AG09309 (cell line): ENCODE results near the gene ANKS1A.

Experiments used
- DNase-seq: peaks from one replicate; pipeline ENCODE4 v3.0.0-alpha.2; 2010; ENCODE audit warnings: low read depth
- H3K4me3 ChIP-seq: 2 replicates; pipeline ENCODE4 v1.5.1; 2011; ENCODE audit warnings: mild to moderate bottlenecking, low read depth, low read length, moderate library complexity; ENCODE audit not compliant: control insufficient read depth
- CTCF ChIP-seq: IDR thresholded peaks from 2 replicates; pipeline ENCODE4 v1.5.1; 2011; ENCODE audit warnings: mild to moderate bottlenecking, low read depth, low read length, inconsistent platforms; ENCODE audit not compliant: insufficient read depth, control insufficient read depth; ENCODE audit errors: missing control alignments

Gene ANKS1A

DNA sequence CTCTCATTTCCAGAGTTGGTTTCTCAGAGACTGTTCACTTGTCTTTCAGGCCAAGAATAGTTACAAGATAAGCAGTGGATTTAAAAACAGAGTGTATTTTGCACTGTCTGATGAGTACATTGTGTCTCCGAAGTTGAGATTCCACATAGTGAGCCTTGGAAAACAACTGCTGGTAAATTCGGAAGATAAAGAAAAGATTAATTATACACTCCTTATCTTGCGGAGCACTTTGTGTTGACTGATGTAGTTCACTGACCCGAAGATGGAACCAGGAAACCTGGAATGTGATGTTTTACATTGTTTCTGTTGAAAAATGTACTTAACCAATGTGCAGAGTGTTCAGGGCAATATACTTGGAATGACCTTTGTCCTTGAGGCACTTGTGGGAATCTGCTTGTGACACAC is 51.0 kb downstream of the ANKS1A start:
- H3K4me3 ChIP-seq = no peak overlapping the region
- no peak for TF ChIP-seq CTCF
- no peak for DNase-seq

DNA sequence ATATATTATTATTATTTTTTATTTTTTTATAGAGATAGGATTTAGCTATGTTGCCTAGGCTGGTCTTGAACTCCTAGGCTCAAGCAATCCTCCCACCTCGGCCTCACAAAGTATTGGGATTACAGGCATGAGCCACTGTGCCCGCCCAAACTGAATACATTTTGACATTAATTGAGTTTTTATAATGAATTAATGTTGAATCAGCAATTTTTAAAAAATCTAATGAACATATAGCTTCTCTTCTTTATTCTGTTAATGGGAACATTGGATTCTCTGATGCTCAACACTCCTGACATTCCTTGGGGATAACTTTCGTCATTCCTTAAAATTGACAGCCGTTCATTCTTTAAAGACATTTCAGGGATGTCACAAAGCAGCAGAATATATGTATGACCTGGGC is 52.4 kb downstream of the ANKS1A start:
- no peak overlapping the region for H3K4me3 ChIP-seq
- no peak for DNase-seq
- no peak for TF ChIP-seq CTCF

GRCh38 chr6:34945317-34945716 is 56.3 kb downstream of the ANKS1A start:
- no peak overlapping the region for H3K4me3 ChIP-seq
- TF ChIP-seq CTCF = no peak
- DNase-seq = no peak

GRCh38 chr6:34947561-34947960 is 58.5 kb downstream of the ANKS1A start:
- no peak overlapping the region for H3K4me3 ChIP-seq
- DNase-seq = no peak
- no peak for TF ChIP-seq CTCF

DNA sequence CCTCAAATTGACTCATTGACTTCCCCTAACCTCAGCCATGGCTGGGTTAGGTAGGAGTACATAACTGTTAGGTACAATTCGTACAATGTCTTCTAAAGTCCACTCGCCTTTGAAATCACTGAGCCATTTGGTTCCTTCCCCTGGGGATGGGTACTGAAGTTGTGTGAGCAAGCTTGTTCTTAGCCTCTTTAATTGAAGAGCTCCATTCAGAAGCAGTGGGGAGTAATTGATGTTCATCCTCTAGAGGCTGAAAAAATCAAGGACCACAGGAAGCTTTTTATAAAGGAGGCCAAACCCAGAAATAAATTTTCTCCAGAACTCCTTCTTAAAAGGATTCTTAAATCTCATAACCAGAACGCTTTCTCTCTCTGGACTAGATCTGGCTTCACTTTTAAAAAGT is 60.6 kb downstream of the ANKS1A start:
- no peak overlapping the region for H3K4me3 ChIP-seq
- no peak for TF ChIP-seq CTCF
- DNase-seq = no peak

DNA sequence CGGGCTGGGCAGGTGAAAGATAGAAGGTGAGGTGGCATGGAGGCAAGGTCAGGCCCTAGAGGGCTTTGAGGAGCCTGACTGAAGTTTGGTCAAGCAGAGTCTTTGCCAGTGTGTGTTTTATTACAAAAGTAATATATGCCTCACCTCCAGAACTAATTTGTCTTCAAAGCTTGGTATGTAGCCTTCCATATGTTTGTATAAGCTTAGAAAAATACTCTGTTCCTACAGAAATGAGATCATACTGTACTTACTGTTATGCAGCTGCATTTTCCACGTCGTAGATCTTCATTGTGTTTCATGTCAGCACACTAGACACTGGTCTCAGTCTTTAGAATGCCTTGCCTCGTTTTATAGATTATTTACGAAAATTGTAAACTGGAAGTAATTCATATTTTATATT is 61.8 kb downstream of the ANKS1A start:
- TF ChIP-seq CTCF = no peak
- DNase-seq = no peak
- no peak overlapping the region for H3K4me3 ChIP-seq

- no peak for DNase-seq
- TF ChIP-seq CTCF = no peak
- H3K4me3 ChIP-seq = no peak overlapping the region
Observed at GRCh38 chr6:34951731-34952130, 62.7 kb downstream of the ANKS1A start.
